ENCODE data around the gene ROCK2.
"Not testable (repeated sequence)": the region's sequence is repeated elsewhere in the genome, so short reads cannot be mapped to it uniquely, and the experiment has no call there.

Gene ROCK2

DNA sequence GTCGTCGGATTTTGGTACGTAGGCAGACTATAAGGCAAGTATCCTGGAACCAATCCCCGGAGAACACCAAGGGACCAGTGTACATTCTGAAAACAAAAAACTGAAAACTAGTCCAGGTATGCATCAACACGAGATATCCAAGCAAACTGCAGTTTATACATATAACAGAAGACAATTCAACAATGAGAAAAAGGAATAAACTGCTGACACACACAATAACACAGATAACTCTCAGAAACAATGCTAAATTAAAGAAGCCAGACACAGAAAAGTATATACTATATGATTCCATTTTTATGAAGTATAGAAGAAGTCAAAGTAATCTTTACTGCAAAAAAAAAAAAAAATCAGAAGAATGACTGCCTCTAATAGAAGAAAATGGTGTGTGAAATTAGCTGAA is 5.9 kb downstream of the ROCK2 start:
- no peak for DNase-seq

GRCh38 chr2:11337909-11338308 is 6.5 kb downstream of the ROCK2 start:
- no peak for DNase-seq

- no peak for DNase-seq
These were observed 8.2 kb downstream of the ROCK2 start for GRCh38 chr2:11336189-11336588.

DNA sequence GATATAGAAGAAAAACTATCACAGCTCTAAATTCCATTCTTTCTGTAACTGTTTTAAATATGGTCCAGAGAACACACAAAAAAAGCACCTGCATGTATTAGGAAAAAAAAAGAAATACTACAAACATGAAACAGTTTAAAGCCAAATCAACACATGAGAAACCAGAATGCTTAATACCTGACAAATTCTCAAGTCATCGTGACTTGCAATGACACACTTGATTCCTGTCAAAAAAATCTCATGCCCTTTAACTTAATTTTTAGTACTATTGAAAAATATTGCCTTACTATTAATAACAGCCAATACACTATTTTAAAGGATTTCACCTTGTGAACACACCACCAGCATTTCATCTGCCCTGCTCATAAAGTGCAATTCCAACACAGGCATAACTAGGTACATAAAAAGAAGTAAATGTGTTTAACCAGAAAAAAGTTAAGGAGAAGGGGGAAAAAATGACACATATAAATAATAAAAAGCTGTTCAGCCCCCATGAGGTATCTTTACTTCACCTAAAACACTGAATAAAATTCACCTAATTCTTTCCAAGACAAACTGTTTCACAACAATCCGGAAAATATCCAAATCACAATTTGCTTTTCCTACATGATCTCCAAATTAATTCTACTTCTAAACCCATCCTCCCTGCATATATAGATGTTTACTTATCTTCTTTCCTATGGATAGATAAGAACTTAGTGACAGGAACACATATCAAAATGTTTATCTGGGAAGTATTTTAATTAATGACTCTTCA is 10.8 kb downstream of the ROCK2 start:
- DNase-seq: no peak

GRCh38 chr2:11332596-11332995 is 11.8 kb downstream of the ROCK2 start:
- DNase-seq: no peak

- DNase-seq: no peak
These were observed 13.8 kb downstream of the ROCK2 start for GRCh38 chr2:11330457-11331142.

DNA sequence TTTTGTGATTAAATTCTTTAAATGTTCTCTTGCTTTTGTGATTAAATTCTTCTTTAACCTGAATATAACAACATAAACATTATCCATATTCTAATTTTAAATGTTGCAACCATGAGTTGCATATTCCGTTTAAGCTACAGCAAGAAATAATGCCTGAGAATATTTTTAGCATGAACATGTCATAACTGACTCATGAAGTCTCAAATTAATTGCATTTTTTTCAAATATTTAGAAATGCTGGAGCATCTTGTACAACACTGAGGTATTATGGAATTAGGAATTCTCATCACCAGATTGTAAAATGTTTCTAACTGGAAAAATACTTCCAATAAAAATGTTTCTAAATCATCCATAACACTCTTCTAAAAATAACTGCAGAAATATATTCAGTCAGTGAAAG is 14.7 kb downstream of the ROCK2 start:
- no peak for DNase-seq

- DNase-seq: not testable (repeated sequence)
These were observed 15.9 kb downstream of the ROCK2 start for GRCh38 chr2:11328522-11328921.

GRCh38 chr2:11327871-11328270 is 16.6 kb downstream of the ROCK2 start:
- DNase-seq: no peak

DNA sequence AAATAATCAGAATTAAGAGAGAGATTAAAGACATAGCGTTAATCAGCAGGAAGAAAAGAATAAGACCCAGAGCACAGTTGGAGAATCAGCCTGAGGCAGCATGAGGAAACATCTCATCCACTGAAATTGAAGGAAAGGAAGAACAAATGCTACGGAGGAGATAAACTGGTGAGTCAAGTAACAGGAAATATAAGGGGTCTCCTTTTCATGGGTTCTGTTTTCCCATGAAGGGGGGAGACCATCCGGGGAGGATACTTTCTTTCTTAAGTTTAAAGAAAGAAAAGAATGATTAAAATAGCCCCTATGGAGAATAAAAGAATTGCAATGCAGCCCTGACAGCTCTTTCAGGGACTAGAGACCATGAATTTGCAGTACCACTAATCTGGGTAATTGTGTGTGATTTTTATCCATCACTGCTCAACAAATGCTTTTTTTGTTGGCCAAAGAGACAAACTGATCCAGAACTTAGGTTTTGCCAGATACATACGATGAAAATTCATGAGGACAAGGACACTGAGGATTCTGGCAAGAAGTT is 17.7 kb downstream of the ROCK2 start:
- DNase-seq: no peak

GRCh38 chr2:11325961-11326676 is 18.3 kb downstream of the ROCK2 start:
- DNase-seq: no peak

- no peak for DNase-seq
These were observed 22.6 kb downstream of the ROCK2 start for GRCh38 chr2:11321847-11322246.

DNA sequence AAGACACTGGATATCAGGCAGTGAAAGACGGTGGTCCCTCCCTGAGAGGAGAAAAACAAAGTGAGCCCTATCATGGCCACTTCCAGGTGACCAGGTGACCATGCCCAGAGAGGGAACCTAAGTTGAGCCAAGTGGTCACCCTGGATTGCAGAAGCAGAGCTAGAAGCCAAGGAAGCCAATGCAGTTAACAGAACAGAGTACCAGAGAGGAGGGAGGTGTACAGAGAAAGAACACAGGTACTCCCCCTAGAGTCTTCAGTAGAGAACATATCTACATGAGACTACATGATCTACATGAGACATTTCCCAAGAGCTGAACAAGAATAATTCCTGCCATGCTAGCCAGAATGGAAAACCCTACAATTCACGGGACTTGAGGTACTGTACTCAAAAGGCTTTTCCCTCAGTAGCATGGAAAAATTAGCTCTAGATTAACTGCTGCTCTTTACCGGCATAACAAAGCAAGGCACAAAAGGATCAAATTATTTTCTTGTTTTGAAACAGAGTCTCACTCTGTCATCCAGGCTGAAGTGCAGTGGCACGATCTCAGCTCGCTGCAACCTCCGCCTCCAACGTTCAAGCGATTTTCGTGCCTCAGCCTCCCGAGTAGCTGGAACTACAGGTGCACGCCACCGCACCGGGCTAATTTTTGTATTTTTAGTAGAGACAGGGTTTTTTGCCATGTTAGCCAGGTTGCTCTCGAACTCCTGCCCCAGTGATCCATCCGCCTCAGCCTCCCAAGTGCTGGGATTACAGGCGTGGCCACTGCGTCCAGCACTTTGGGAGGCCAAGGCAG is 23.5 kb downstream of the ROCK2 start:
- no peak for DNase-seq

- DNase-seq: no peak
These were observed 24.5 kb downstream of the ROCK2 start for GRCh38 chr2:11319939-11320338.

- DNase-seq: no peak
These were observed 29.2 kb downstream of the ROCK2 start for GRCh38 chr2:11315074-11315705.

DNA sequence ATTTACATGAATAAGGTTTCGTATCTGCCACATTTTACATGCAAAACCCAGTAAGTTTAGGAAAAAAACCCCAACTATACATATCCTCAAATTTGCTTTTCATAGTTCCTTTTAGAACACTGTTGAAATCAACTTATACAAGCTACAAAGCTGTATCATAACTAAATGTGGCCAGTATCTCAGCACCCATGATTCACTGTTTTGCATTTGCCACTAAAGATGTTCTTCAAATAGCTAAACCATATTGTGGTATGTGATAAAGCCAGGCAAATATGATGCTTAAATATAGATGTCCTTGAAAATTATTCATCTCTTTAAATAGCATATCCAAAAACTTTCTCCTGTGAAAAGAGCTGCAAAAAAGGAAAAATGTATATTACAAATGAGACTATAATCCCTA is 29.9 kb downstream of the ROCK2 start:
- DNase-seq: no peak

GRCh38 chr2:11312770-11313471 is 31.5 kb downstream of the ROCK2 start:
- no peak for DNase-seq

DNA sequence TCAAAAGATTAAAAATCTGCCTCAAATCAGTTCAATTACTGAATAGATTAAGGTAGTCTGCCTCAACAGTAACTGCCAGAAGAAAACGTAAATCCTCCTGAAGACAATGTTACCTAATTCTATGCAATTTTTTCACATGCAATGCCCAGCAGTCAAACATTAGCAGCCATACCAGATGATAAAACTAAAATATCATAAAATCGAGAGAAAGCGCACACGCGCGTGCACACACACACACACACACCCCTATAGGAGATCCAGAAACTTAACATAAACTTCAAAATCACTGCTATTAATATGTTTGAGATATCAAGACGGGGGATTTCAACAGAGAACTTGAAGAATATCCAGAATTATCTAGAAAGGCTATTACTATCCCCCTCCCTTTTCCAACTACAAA is 32.9 kb downstream of the ROCK2 start:
- no peak for DNase-seq

DNA sequence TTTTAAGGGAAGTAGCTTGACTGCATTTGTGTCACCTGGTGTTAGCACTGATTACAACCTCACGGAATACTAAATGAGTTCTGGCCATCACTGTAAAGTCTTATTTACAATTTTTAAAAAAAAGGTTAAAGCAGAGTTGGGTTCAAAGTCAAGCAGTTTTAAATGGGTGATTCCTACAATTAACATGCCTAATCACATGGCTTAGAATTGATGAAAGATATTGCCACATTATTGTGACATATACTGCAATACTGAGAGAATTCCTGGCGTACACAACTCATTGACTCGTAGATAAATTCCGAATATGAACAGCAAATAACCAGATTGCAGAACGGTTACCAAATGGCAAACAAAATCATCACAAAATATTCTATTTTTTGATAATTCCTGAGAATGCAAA is 34.2 kb downstream of the ROCK2 start:
- DNase-seq: no peak

GRCh38 chr2:11309706-11310105 is 34.7 kb downstream of the ROCK2 start:
- DNase-seq: no peak

- no peak for DNase-seq
These were observed 36.5 kb downstream of the ROCK2 start for GRCh38 chr2:11307764-11308415.
